H1 (cell line): ENCODE results near the gene TPRA1. TPM values are rescaled to one million over a fixed set of nuclear protein-coding genes. Genes with fewer than 3 reads are reported as not detected.

Source experiments
- CTCF ChIA-PET: fragments of 300-600 bp; sonication (Branson Sonifier 250); formaldehyde crosslinking; loops from one replicate; lab custom pipeline; 2021; ENCODE audit not compliant: partially characterized antibody; lab: Charles Lee
- POLR2A ChIA-PET: fragments of 300-600 bp; sonication (Branson Sonifier 250); formaldehyde crosslinking; loops from one replicate; lab custom pipeline; 2021; ENCODE audit warnings: inconsistent platforms; ENCODE audit not compliant: partially characterized antibody; lab: Charles Lee
- DNase-seq, 2 experiments: peaks; one replicate each; pipeline versions ENCODE4 v3.0.0 to v3.0.0-alpha.2; 2010 to 2022; ENCODE audit warnings: low spot score in 2 of 2, low read depth in 1 of 2, mixed read lengths in 1 of 2
- FAIRE-seq: peaks from 2 replicates; lab custom pipeline; 2011; peaks lifted over from hg19 to GRCh38; lab: Jason Lieb, UNC
- H2AFZ ChIP-seq: 2 replicates; pipeline ENCODE4 v1.8.1; 2012; ENCODE audit warnings: low read length, inconsistent platforms
- H2AK5ac ChIP-seq: 2 replicates; pipeline ENCODE4 v1.6.1; 2013; ENCODE audit warnings: low read depth, low read length
- H2BK120ac ChIP-seq: replicated peaks from 2 replicates; pipeline ENCODE3; 2013; ENCODE audit warnings: low read depth, low read length, inconsistent platforms
- H2BK12ac ChIP-seq: 2 replicates; pipeline ENCODE4 v1.6.1; 2013; ENCODE audit warnings: low read depth, low read length
- H2BK15ac ChIP-seq: 2 replicates; pipeline ENCODE4 v1.6.1; 2013; ENCODE audit warnings: low read length
- H2BK20ac ChIP-seq: 2 replicates; pipeline ENCODE4 v1.6.1; 2013; ENCODE audit warnings: low read length
- H2BK5ac ChIP-seq: 2 replicates; pipeline ENCODE4 v1.6.1; 2013; ENCODE audit warnings: low read depth, low read length
- H3K14ac ChIP-seq: 2 replicates; pipeline ENCODE4 v1.6.1; 2013; ENCODE audit warnings: inconsistent platforms; ENCODE audit not compliant: insufficient read length
- H3K18ac ChIP-seq: 2 replicates; pipeline ENCODE4 v1.6.1; 2013; ENCODE audit warnings: low read length; ENCODE audit errors: extremely low read depth
- H3K23ac ChIP-seq: 2 replicates; pipeline ENCODE4 v1.6.1; 2013; ENCODE audit warnings: inconsistent platforms; ENCODE audit not compliant: insufficient read length
- H3K23me2 ChIP-seq: 2 replicates; pipeline ENCODE4 v1.6.1; 2013; ENCODE audit warnings: low read depth, low read length
- H3K27ac ChIP-seq: 2 replicates; pipeline ENCODE4 v1.6.1; 2011; ENCODE audit warnings: low read depth, low read length, inconsistent platforms
- H3K27me3 ChIP-seq, 4 experiments: replicated peaks in 1 of 4; 1 replicate in 1 of 4; 2 replicates in 3 of 4; pipeline versions ENCODE4 v1.6.1 to v1.8.1; 2011 to 2013; ENCODE audit warnings: low read length in 3 of 4, mild to moderate bottlenecking in 3 of 4, inconsistent platforms in 2 of 4, mixed read lengths in 2 of 4, moderate library complexity in 1 of 4; ENCODE audit not compliant: control insufficient read depth in 3 of 4, insufficient read depth in 3 of 4; ENCODE audit errors: extremely low read depth in 1 of 4
- H3K36me3 ChIP-seq, 4 experiments: 2 replicates each; pipeline versions ENCODE4 v1.6.1 to v1.8.1; 2011 to 2013; ENCODE audit warnings: mild to moderate bottlenecking in 4 of 4, low read length in 3 of 4, moderate library complexity in 2 of 4, control low read depth in 1 of 4, inconsistent platforms in 1 of 4; ENCODE audit not compliant: insufficient read depth in 4 of 4, control insufficient read depth in 2 of 4
- H3K4ac ChIP-seq: replicated peaks from 2 replicates; pipeline ENCODE3; 2013; ENCODE audit warnings: low read length, low read depth, mixed read lengths, inconsistent platforms; ENCODE audit not compliant: insufficient read length
- H3K4me1 ChIP-seq, 4 experiments: replicated peaks in 1 of 4; 1 replicate in 1 of 4; 2 replicates in 3 of 4; pipeline versions ENCODE4 v1.6.1 to v1.8.1; 2011 to 2013; ENCODE audit warnings: low read length in 3 of 4, inconsistent platforms in 2 of 4, mixed read lengths in 1 of 4; ENCODE audit not compliant: insufficient read depth in 4 of 4, control insufficient read depth in 3 of 4
- H3K4me2 ChIP-seq, 2 experiments: 2 replicates each; pipeline versions ENCODE4 v1.6.1 to v1.8.1; 2011 to 2013; ENCODE audit warnings: low read depth in 2 of 2, low read length in 2 of 2, control low read depth in 1 of 2, inconsistent platforms in 1 of 2, mild to moderate bottlenecking in 1 of 2; ENCODE audit not compliant: insufficient read depth in 1 of 2
- H3K4me3 ChIP-seq, 4 experiments: fragments of 200-600, 300-600 bp in 1 of 4; sonication (generic), shearing (Covaris generic), sonication (Bioruptor Twin) in 1 of 4; 2 replicates each; pipeline versions ENCODE4 v1.5.1 to v1.8.1; 2011 to 2016; ENCODE audit warnings: low read length in 4 of 4, low read depth in 3 of 4, control low read depth in 2 of 4, inconsistent platforms in 2 of 4, mild to moderate bottlenecking in 2 of 4, mixed read lengths in 1 of 4, moderate library complexity in 1 of 4; ENCODE audit not compliant: insufficient read depth in 2 of 4; ENCODE audit errors: extremely low read depth in 1 of 4
- H3K56ac ChIP-seq: replicated peaks from 2 replicates; pipeline ENCODE3; 2013; ENCODE audit warnings: low read depth, mild to moderate bottlenecking, mixed read lengths, low read length, inconsistent platforms; ENCODE audit not compliant: insufficient read length
- H3K79me1 ChIP-seq: 2 replicates; pipeline ENCODE4 v1.6.1; 2013; ENCODE audit warnings: low read depth, low read length, control low read depth
- H3K79me2 ChIP-seq, 2 experiments: 2 replicates each; pipeline versions ENCODE4 v1.6.1 to v1.8.1; 2012 to 2013; ENCODE audit warnings: low read length in 2 of 2, mild to moderate bottlenecking in 2 of 2, inconsistent platforms in 1 of 2; ENCODE audit not compliant: insufficient read depth in 2 of 2, control insufficient read depth in 1 of 2
- H3K9ac ChIP-seq, 4 experiments: replicated peaks in 1 of 4; 1 replicate in 1 of 4; 2 replicates in 3 of 4; pipeline versions ENCODE4 v1.6.1 to v1.8.1; 2011 to 2013; ENCODE audit warnings: low read depth in 3 of 4, low read length in 3 of 4, control low read depth in 2 of 4, mild to moderate bottlenecking in 2 of 4, moderate library complexity in 2 of 4, inconsistent platforms in 1 of 4; ENCODE audit errors: extremely low read depth in 1 of 4
- H3K9me3 ChIP-seq, 2 experiments: 2 replicates each; pipeline versions ENCODE4 v1.6.1 to v1.8.1; 2012 to 2013; ENCODE audit warnings: mild to moderate bottlenecking in 2 of 2, moderate library complexity in 2 of 2, control low read depth in 1 of 2, inconsistent platforms in 1 of 2, low read depth in 1 of 2, low read length in 1 of 2, mixed read lengths in 1 of 2; ENCODE audit not compliant: insufficient read depth in 2 of 2
- H4K20me1 ChIP-seq, 2 experiments: replicated peaks in 1 of 2; 2 replicates each; pipeline versions ENCODE3 to v1.8.1; 2011 to 2013; ENCODE audit warnings: inconsistent platforms in 2 of 2, low read length in 2 of 2, mild to moderate bottlenecking in 1 of 2; ENCODE audit not compliant: insufficient read depth in 2 of 2, control insufficient read depth in 1 of 2
- H4K5ac ChIP-seq: 2 replicates; pipeline ENCODE4 v1.6.1; 2013; ENCODE audit warnings: low read length, low read depth, mixed read lengths, inconsistent platforms; ENCODE audit not compliant: insufficient read length
- H4K8ac ChIP-seq: 2 replicates; pipeline ENCODE4 v1.8.0; 2013; ENCODE audit warnings: mild to moderate bottlenecking, moderate library complexity, low read length, inconsistent platforms; ENCODE audit not compliant: insufficient read depth; ENCODE audit errors: extremely low read depth
- H4K91ac ChIP-seq: replicated peaks from 2 replicates; pipeline ENCODE3; 2013; ENCODE audit warnings: low read length, mixed read lengths, inconsistent platforms; ENCODE audit not compliant: insufficient read length
- CBX5 ChIP-seq: fragments of 300-800, 300-1000 bp; sonication (generic); IDR thresholded peaks from 2 replicates; pipeline ENCODE4 v1.7.1; 2016; ENCODE audit warnings: antibody characterized with exemption, low read length, low read depth
- E2F6 ChIP-seq: IDR thresholded peaks from 2 replicates; pipeline ENCODE4 v1.6.1; 2012; ENCODE audit warnings: inconsistent platforms
- EGR1 ChIP-seq: IDR thresholded peaks from 2 replicates; pipeline ENCODE4 v1.6.1; 2011; ENCODE audit warnings: low read depth, low read length, borderline replicate concordance
- EP300 ChIP-seq, 2 experiments: IDR thresholded peaks; 1 replicate in 1 of 2; 2 replicates in 1 of 2; pipeline ENCODE4 v1.6.1; 2011 to 2012; ENCODE audit warnings: low read depth in 2 of 2, low read length in 2 of 2, mild to moderate bottlenecking in 2 of 2, borderline replicate concordance in 1 of 2, inconsistent platforms in 1 of 2, moderate library complexity in 1 of 2
- NANOG ChIP-seq: IDR thresholded peaks from 2 replicates; pipeline ENCODE4 v1.6.1; 2011; ENCODE audit warnings: low read length, low read depth, mild to moderate bottlenecking, inconsistent platforms; ENCODE audit not compliant: insufficient read depth, poor library complexity, severe bottlenecking
- RBBP5 ChIP-seq: IDR thresholded peaks from 2 replicates; pipeline ENCODE4 v1.7.1; 2012; ENCODE audit warnings: low read depth, mild to moderate bottlenecking, inconsistent platforms, low read length, moderate library complexity, borderline replicate concordance
- RXRA ChIP-seq: IDR thresholded peaks from 2 replicates; pipeline ENCODE4 v1.6.1; 2011; ENCODE audit warnings: low read depth, mild to moderate bottlenecking, low read length, moderate library complexity; ENCODE audit not compliant: insufficient read depth
- SRF ChIP-seq: IDR thresholded peaks from 2 replicates; pipeline ENCODE4 v1.6.1; 2011; ENCODE audit warnings: mild to moderate bottlenecking, low read depth, low read length, moderate library complexity
- YY1 ChIP-seq: IDR thresholded peaks from 2 replicates; pipeline ENCODE4 v1.6.1; 2011; ENCODE audit warnings: low read depth, mild to moderate bottlenecking, low read length
- WGBS, 2 experiments: shearing (Covaris generic) in 1 of 2; methylation state at CpG; one replicate each; pipeline versions ENCODE4 v1.1.6 to v1.1.7; 2013 to 2015; ENCODE audit warnings: low lambda C conversion rate in 2 of 2, mixed read lengths in 2 of 2, inconsistent platforms in 1 of 2, low coverage in 1 of 2, missing lambda C conversion rate in 1 of 2; ENCODE audit not compliant: insufficient replicate concordance in 2 of 2, insufficient coverage in 1 of 2, insufficient read length in 1 of 2; ENCODE audit errors: extremely low coverage in 1 of 2, missing lambda C conversion rate in 1 of 2; 5-methylcytosine and 5-hydroxymethylcytosine counted together
- polyA plus RNA-seq, 7 experiments: library from polyadenylated mRNA; depleted of rRNA in 3 of 7; stranded (reverse) in 5 of 7; unstranded in 2 of 7; fragments of >200 nt in 5 of 7; fragments of 200-250 nt in 2 of 7; gene quantifications; 1 replicate in 5 of 7; 2 replicates in 1 of 7; 4 replicates in 1 of 7; pipeline versions ENCODE4 v1.2.1 to v1.2.3, GENCODE V29; 2011 to 2013; ENCODE audit warnings: missing spikeins in 2 of 7, mixed read lengths in 2 of 7
- total RNA-seq: library from RNA; stranded (reverse); fragmentation: NEBNext Ultra II Directional; extraction: Animal tissue kit (Norgen Biotek cat#: 25700); gene quantifications from 2 replicates; pipeline ENCODE4 v1.2.1, GENCODE V29; 2021

TPRA1 gene
- total and polyA plus RNA-seq, 2 of the 8 experiments (the other 6 are each of a cell fraction or from before 2014, with no cell fraction given) = 18.8 to 38.5 TPM

GRCh38 chr3:127600749-127601456 lies 10.4 kb upstream of the TPRA1 start:
- Histone ChIP-seq H4K8ac (no peak overlapping the region; the same call in 1 of the 2 replicates), H2AK5ac (no peak overlapping the region), H2BK5ac (no peak overlapping the region), H3K27me3 (no peaks in the 10 kb centered on the region), H2BK20ac (no peak overlapping the region), H3K79me1 (peaks cover 8% of the 10 kb centered on the region; the same call in 1 of the 2 replicates), H3K4ac (no peak overlapping the region), H3K23me2 (peaks cover 5% of the 10 kb centered on the region; the same call in 1 of the 2 replicates), H3K23ac (no peak overlapping the region), H4K91ac (no peak overlapping the region), H3K36me3 (peaks cover 37 to 65% (median 49%) of the 10 kb centered on the region in 4 experiments), H2BK12ac (no peak overlapping the region), H2BK15ac (no peak overlapping the region), H3K79me2 (peaks cover 16 to 51% of the 10 kb centered on the region in 2 experiments), H3K14ac (no peak overlapping the region), H3K56ac (no peak overlapping the region), H3K4me3 (peak overlapping the region in 1 of 4 experiments; percentile 78; a peak in 2 of 8 replicates), H3K9me3 (no peaks in the 10 kb centered on the region), H2AFZ (no peak overlapping the region), H3K4me2 (peak overlapping the region; percentile 40 to 98; a peak in 3 of 4 replicates), H3K18ac (no peak overlapping the region), H3K4me1 (peaks cover 9 to 12% (median 9%) of the 10 kb centered on the region in 4 experiments), H4K20me1 (peaks cover 9 to 15% of the 10 kb centered on the region in 2 experiments), H3K9ac (no peak overlapping the region; a peak in 1 of 7 replicates), H3K27ac (no peak overlapping the region), H2BK120ac (no peak overlapping the region), H4K5ac (no peak overlapping the region)
- no peak for FAIRE-seq
- WGBS, 2 experiments = 85% methylated on average over 6 of the region's 6 CpGs; no CpG with 5 or more reads in 1 of the 2 experiments
- POLR2A ChIA-PET = interaction anchor here (0.9 to 12.5 kb wide), 5 partner anchors 8 to 182 kb away, joined by 3 to 182 read pairs (median 71); partner anchors contain the start of gene TPRA1
- no peak for DNase-seq
- CTCF ChIA-PET = no interaction called here
- TF ChIP-seq EP300 (IDR thresholded peaks at IDR 0.05; ENCODE audit: borderline replicate concordance in 1 of 2, low read depth in 2 of 2, low read length in 2 of 2) = no peak
- TF ChIP-seq YY1 = no peak
- no peak for TF ChIP-seq EGR1
- no peak for TF ChIP-seq E2F6
- no peak for TF ChIP-seq SRF
- TF ChIP-seq RBBP5 = no peak
- no peak for TF ChIP-seq NANOG
- no peak for TF ChIP-seq RXRA
- TF ChIP-seq CBX5 = no peak
